Measurements from ENCODE around the gene AHR.

The AHR gene

DNA sequence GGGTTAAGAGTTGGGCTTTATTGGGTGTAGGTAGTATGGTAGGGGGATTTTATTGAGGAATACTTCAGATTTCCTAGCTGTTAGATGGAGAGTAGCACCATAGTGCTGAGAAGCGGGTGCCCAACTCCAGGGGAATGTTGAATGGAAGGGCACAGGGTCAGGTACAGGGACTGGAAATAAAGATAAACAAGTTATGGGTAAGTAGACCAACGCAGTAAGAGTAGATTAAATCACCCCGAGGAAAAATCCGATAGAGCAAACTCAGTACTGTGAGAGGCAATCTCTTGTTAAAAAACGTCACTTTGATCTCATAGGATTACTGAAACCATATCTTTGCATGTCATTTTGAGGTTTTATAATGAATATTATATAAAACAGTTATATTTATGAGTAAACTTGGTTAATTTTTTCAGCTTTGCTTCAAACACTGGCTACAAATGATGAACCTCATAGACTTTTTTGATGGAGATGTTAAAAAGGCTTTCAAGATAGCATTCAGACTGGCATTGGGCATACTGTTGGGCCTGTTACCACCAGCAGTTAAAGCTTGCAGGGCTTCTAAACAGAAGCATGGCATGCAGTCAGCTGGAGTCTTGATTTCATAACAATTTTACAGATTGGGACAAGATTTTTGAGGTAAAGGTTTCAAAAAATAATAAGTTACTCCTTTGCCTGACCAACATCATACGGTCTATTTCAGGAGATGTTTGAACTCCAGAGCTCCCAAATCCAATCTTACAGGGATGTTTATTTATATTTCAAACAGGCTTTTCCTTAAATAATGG is 7.1 kb downstream of the AHR start:
- no peak for DNase-seq

DNA sequence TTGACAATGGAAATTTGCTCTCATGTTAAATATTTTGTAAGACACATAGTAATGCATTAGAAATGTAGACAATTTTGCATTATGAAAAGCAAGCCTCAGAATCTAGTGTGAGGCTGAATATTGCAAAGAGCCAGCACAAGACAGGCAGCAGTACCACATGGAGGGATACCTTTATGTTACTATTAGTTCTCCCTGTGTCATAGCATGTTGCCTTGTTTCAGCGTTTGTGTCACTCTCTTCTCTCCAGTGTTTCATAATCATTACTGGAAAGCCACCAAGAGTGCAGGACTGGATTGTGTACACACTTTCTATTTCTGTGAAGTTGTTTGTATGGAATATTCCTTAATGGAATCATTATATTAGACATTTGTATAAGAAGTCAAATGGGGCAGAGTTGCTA is 8.5 kb downstream of the AHR start:
- DNase-seq = no peak

DNA sequence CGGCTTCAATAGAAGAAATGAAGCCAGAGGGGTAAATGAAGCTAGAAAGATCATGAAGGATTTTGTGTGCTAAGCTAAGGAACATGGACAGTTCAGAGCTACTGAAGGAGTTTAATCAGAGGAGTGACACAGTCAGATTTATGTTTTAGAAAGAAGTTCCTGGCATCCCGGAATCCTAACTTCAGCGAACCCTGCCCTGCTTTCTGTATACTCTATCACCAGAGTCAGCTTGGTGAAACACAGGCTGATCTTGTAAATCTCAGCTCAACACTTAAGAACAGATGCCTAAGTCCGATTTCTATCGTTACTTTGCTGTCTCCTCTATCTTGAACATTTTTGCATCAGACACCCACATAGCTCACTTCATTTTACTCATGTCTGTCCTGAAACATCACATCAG is 9.1 kb downstream of the AHR start:
- DNase-seq = no peak

DNA sequence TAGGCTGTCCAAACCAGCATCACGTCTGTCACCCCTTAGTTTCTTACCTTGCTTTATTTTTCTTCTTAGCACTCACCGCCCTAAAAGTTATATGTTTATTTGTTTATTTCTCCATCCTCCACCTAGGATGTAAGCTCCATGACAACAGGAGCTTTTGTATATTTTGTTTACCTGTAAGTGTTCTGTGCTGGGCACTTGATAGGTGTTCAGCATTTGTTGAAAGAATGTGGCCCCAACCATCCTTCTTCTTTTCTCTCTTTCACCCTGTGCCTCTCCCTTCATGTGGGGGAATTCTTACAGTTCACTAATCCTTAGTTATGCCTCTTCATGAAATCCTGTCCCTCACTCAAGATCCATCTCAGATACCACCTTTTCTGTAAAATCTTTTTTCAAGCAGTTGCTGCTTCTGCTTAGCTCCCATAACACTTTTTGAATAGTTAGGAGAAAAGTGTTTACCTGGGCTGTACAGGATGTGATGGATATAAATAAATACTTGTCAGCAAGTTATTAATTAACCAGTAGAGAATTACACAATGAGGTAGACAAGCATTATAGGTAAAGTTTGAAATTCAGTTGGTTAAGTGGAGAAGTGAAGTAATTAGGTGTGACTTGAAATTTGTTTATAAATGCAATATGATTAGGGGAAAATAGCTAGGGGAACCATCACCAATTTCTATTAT is 9.7 kb downstream of the AHR start:
- DNase-seq = no peak

DNA sequence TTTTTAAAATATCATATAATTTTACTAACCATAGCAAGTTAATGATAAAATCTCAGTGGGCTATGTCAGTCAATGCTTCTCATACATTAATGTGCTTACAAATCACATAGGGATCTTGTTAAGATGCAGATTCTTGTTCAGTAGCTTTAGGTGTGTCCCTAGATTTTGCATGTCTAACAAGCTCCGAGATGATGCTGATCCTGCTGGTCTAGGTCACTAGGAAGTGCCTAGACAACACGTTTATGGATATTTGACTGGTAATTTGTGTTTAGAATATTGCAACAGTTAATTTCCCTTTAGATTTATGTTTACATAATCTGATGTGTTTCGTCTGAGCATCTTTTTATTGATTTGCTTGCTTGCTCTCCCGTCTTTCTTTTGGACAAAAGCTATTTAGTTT is 12.7 kb downstream of the AHR start:
- DNase-seq = no peak

DNA sequence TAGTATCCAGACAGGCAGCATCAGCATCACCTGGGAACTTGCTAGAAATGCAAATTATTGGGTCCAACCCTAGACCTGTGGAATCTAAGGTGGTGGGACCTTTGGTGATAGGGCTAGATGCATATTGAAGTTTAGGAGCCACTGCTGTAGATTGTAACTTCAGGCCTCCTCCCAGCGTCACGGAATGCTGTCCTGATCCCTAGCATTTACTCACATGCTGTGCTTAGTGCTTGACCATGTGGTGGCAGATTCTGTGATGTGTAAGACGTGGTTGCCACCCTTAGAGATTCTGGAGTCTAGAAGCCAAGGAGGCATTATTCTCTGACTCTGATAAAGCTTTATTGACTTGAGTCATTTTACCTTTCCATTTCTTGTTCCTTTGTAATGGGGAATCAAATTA is 13.5 kb downstream of the AHR start:
- no peak for DNase-seq

DNA sequence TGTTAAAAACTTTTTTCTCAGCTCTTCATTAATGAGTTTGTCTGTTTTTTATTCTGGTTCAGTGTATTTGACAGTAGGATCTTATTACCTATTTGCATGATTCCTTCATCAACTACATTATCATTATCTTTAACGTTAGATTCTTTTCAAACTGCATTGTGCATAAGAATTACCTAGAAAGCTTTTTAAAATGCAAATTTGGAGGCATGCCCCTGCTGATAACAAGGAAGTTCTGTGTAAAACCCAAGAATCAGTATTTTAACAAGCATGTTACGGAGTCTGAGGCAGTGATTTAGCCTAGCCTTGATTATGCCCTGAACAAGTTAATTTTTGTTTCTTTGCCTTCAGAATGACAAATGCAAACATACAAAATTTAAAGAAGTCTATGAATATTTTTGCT is 14.2 kb downstream of the AHR start:
- no peak for DNase-seq

DNA sequence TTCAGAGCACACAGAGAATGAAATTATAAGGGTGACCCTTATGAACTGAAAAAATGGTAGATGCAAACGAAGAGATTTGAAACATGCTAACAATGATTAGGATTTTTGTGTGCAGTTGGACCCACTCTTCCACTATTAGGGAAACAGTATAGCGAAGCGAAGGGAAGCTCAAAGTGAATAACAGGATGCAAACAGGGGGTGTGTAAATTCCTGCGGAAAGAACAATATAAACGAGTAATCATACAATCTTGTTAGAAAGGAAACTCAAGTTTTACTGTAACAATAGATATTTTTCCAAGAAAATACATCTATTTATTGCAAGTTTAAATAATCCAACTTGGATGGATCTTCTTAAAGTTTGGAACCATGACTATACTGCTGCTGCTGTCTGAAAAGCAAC is 14.7 kb downstream of the AHR start:
- no peak for DNase-seq

DNA sequence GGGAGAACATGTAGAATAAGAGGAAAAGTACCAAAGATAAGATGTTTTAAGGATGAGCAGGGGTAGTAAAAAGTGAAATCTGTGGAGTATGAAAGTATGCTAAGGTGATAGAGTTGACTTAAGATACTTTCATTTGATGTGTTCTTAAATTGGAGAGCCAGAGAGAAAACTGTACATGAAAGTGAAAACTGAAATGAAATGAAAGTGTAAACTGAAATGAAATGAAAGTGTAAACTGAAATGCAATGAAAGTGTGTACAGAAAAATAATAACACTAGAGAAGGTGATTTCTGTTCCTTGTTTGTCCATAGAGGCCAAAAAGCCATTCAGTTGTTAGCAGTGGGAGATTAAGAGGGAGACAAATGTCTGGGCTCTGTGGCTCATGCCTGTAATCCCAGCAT is 17.5 kb downstream of the AHR start:
- DNase-seq = no peak

DNA sequence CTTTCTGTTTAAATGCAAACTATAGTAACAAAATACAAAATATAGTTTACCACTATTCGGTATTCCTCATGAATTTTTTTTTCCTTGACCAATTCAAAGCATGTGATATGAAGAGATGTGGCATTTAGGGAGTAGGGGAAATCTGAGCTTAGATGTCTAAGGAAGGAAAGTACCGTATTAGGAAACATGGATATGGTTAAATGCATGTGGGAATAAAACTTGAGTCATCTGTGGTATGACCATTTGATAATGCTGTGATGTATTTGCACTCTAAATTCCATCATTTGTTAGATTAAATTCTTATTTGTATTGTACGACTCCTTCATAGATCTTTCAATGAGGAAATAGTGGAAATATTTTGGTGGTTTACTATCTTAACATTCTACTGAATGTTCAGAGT is 19.7 kb downstream of the AHR start:
- DNase-seq = no peak

DNA sequence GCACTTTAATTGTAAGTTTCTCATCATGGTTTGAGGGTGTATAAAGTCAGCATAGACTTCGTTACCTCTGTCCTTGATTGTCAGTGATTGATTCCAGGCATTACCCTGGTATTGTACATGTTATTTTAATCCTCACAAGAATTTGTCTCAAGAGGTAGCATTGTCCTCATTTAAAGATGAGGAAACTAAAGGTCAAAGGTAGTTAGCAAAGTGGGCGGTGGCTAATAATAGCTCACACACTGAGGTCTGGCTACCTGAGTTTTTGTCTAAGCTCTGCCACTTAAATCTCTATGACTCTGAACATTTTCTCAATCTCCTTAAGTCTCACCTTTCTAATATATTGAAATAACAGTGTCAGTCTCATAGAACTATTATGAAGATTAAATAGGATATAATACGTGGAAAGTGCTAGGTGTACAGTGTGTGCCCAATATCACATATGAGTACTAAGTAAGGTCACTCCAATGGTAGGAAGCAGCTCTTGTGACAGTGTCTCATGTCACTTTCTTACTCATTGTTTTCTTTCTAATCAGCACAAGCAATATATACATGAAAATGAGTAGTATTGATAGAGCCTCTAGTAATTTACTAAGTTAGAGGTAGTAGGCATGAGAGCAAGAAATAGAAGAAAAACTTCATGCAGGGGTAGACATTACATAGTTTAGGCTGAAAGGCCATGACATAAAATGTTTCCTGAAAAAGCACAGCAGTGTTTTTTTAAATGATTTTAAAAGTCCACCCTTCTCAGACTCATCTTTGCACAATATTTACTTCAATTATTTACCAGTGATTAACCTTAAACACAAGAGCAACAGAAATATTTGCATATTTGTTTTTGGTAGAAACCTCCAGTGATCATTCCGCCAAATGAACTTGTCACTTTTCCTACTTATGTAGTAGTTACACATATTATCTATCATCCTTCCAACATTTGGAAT is 21.0 kb downstream of the AHR start:
- no peak for DNase-seq

DNA sequence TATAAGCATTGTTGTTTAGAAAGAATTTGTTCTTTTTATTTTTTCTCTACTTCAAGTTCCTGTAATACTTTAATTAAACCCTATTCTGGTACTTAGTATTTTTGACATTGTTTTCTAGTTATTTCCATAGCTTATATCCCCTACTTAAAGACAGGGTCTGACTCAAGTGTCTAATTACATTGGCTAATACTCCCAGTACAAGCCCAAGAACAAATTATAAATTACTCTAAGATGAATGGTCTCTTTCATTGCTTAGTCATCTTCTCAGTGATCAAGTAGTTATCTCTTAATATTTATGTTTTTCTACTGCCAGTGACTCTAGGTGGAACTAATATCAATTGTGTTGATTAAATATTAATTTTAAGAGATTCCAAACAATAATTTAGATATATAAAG is 21.6 kb downstream of the AHR start:
- DNase-seq = no peak

DNA sequence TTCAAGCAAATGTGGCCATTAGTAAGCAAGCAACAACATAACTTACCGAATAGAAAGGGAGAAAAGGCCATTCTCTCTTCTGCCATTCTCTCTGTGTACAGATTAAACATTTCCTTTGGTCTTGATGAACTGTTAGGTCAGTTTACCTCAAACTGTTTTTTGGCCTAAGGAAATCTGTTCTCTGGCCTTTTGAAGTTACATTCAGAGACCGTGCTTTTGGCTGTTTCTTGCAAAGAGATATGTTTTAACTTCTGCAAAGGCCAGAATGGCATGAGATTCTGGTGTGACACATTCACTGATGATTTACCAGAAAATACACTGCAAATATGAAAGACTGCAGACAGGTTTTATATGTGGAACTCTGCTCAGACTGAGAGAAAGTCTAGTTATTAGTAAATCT is 22.2 kb downstream of the AHR start:
- no peak for DNase-seq

DNA sequence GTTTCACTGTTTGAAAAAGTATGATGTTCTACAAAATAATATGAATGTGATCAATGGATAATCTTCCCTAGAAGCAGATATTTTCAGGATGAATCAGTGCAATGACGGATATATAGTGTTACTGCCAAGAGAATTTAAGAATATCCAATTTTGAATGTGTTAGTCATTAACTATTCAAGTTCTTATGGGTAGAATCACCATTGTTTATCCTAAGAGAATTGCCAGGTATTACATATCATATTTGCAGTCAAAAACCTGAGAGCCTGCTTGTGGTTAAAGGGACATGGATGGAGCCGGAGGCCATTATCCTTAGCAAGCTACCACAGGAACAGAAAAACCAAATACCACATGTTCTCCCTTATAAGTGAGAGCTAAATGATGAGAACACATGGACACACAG is 26.9 kb downstream of the AHR start:
- DNase-seq = no peak

DNA sequence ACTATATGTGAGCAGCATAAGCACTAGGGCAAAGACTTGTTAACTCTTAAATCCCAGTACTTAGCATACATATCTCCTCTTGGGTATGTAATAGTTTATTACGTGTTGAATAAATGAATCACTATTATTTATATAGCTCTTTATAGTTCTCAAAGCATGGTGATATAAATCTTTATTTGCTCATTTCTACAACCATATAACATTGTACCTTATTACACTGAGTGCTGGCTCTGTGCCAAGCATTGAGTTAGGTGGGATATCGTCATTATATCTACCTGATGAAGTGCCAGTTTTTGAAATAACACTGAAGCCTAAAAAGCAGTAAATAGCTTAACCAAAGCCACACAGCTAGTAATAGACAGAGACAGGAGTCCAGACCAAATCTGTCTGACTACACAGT is 27.9 kb downstream of the AHR start:
- DNase-seq = no peak

DNA sequence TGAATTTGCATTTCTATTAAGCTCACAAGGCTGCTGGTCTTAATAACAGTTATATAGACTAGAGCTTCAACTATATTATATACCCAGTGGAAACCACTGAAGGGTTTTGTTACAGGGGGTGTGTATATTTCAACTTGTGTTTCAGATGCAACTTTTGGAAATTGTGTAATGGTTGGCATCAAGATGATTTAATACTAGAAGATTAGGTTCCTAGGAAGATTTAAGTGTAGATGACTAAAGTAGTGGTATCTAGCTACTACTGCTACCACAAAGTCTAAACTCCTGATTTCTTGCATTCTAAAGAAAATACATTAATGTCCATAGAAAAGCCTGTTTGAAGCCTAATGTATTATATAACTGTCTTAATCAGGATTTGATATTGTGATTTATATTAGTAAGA is 30.2 kb downstream of the AHR start:
- DNase-seq = no peak

DNA sequence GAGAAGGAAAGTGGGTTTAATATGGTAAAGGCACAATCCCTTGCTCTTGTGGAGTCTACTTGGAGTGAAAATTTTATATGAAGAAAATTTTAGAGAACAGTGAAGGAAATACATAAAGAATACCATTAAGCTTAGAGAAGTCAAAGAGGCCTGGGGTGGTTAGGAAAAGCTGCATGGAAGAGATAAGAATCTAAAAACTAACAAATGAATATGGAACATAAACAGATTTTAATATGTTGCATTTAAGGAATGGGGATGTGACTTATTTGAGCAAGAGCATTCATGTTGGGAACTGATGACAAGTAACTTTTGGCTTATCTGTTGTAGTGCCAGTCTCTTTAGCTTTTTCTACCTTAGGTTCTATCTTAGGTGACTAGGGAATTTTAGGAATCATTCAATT is 31.0 kb downstream of the AHR start:
- no peak for DNase-seq

DNA sequence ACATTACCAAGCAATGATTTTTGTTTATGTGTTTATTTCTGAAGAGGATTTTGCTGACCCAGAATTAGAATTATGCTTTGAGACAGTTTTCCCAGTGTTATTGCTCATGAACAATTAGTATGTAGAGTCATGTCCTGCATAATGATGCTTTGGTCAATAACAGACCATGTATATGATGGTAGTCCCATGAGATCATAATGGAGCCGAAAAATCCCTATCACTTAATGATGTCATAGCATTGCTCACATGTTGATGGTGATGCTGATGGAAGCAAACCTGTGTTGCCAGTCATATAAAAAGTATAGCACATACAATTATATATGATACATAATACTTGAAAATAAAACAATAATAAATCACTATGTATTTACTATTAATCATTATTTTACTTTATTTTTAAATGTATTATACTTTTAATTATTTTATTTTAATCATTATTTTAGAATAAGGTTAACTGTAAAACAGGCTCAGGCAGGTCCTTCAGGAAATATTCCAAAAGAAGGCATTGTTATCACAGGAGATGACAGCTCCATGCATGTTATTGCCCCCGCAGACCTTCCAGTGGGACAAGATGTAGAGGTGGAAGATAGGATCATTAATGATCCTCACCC is 33.5 kb downstream of the AHR start:
- DNase-seq = no peak

DNA sequence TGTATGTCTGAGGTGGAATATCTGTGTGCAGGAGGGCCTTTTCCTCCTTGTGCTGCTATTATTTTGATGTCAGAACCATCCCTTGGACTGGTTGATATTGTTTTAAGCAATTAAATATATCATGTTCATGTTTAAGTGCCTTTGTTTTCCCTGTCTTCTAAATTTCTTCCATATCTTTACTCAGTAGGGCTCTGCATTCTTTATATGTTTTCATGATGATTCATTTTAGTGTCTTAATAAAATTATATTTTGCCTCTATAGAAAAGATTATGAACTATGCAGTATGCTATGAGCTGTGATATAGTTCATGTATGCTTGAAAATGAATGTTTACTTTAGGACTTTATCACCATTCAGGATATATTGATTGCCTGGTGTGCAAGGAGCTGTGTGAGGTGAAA is 34.8 kb downstream of the AHR start:
- DNase-seq = no peak

DNA sequence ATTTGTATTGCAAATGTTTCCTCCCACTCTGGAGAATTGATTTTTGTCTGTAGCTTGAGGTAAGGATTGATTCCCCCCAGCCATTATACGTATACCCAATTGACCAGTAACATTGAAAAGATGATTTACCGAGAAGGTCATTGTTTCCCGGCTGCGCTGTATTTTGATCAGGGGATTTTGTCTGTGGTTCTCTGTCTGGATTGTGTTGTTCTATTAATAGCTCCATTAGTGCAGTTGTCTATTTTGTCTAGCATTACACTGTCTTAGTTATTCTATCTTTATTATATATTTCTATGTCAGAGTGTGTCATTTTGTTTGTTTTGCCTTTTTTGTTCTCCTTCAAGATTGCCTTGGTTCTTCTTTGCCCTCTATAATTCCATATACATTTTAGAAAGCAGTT is 37.7 kb downstream of the AHR start:
- DNase-seq = no peak

DNA sequence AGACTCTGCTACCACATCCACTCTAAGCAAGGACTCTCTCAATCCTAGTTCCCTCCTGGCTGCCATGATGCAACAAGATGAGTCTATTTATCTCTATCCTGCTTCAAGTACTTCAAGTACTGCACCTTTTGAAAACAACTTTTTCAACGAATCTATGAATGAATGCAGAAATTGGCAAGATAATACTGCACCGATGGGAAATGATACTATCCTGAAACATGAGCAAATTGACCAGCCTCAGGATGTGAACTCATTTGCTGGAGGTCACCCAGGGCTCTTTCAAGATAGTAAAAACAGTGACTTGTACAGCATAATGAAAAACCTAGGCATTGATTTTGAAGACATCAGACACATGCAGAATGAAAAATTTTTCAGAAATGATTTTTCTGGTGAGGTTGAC is 40.7 kb downstream of the AHR start:
- DNase-seq = no peak

DNA sequence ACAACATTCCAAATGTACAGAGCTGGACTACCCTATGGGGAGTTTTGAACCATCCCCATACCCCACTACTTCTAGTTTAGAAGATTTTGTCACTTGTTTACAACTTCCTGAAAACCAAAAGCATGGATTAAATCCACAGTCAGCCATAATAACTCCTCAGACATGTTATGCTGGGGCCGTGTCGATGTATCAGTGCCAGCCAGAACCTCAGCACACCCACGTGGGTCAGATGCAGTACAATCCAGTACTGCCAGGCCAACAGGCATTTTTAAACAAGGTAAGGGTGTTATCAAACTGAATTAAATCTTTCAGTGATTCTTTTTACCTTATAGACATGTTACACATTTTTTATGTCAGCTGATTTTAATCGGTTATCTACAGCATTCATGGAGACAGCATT is 41.5 kb downstream of the AHR start:
- no peak for DNase-seq

DNA sequence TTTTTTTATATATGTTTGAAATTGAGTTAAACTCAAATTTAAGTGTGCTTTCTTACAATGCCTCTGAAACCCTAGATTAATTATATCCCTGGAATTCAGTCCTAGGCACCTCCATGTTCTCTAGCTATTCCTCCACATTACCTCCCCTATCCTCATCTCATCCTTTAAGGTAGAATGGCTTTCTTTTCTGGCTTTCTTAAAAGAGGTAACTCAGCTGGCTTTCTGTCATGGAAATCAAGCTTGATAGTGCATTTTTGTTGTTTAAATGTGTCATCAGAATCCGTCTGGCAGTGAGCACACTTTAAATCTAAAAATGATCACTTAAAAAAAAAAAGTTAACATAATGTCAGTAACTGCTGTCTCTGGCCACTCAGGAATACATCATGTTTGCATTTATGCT is 42.2 kb downstream of the AHR start:
- DNase-seq = no peak

Measured in SIG-M5 (cell line).